Measurements from ENCODE around the gene NPTN.

The NPTN gene

DNA sequence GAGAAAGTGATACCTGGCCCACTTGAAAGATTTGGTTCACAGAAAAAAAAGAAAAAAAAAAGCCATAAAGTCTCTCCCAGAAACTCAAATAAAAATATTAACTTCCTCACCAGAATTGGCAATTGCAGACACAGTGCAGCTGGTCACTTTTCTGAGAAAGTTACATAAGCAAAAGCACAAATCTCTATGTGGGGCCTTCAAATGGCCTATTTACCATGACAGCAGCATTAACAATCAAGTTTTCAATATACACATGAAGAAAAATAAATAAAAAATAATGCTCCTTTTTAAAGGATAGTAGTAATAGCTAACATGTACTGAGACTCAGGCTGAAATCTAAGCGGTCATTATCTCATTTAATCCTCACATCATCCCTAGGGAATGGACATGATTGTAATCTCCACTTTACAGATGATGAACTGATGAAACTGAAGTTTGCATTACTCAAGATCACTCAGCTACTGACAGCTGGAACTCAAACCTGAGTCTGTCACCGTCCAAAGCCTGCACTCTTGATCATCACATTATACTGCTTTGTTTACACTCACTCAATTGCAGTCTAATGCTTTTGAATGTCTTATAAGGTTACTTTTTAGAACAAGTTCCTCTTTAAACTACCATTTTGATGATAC lies 3.3 kb downstream of the NPTN start (continued):
- no peak for TF ChIP-seq ZNF565 (CRISPR knock-in tag; conservative IDR thresholded peaks at IDR 0.05; ENCODE audit: low read depth)

DNA sequence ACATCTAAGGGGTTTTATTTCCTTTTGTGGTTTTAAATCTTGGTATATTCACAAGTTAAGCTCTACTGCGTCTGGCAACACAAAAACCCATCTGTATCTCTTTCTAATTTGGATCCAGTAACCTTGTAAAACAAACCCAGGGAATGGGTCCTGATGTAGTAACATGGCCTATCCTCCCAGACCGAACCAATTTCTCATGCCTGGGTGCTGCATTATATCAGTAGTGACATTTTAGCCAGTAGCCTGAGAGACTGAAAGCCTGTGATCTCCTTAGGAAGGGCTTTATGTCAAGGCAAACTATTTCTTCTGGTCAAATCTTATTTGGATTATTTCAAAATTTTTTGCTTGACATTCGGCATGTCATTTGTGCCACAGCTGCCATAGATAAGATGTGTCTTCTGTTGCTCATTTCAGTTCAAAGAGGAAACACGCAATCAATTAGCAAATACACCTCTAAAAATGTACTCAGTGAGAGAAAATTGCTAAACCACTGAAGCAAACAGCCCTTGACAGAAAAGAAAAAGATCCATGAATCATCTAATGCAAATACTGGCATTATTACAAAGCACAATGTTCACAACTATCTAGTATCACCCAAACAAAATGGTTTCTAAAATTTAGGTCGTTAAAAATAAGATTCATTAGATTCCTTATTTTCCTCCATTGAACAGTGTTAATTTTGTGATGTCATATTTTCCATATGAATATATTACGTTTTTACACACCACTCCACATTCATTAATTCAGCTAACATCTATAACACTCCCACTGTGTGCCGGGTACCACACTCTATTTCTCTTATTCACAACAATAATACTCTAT lies 4.0 kb downstream of the NPTN start:
- ATAC-seq = no peak
- TF ChIP-seq ZNF565 (CRISPR knock-in tag; conservative IDR thresholded peaks at IDR 0.05; ENCODE audit: low read depth) = no peak
- TF ChIP-seq, protein P1, sequence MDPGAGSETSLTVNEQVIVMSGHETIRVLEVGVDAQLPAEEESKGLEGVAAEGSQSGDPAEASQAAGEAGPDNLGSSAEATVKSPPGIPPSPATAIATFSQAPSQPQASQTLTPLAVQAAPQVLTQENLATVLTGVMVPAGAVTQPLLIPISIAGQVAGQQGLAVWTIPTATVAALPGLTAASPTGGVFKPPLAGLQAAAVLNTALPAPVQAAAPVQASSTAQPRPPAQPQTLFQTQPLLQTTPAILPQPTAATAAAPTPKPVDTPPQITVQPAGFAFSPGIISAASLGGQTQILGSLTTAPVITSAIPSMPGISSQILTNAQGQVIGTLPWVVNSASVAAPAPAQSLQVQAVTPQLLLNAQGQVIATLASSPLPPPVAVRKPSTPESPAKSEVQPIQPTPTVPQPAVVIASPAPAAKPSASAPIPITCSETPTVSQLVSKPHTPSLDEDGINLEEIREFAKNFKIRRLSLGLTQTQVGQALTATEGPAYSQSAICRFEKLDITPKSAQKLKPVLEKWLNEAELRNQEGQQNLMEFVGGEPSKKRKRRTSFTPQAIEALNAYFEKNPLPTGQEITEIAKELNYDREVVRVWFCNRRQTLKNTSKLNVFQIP (CRISPR knock-in tag; IDR thresholded peaks at IDR 0.05; ENCODE audit: borderline replicate concordance, low read depth) = no peak
- TF ChIP-seq RARB (CRISPR knock-in tag; IDR thresholded peaks at IDR 0.05) = no peak
- TF ChIP-seq, protein P2, sequence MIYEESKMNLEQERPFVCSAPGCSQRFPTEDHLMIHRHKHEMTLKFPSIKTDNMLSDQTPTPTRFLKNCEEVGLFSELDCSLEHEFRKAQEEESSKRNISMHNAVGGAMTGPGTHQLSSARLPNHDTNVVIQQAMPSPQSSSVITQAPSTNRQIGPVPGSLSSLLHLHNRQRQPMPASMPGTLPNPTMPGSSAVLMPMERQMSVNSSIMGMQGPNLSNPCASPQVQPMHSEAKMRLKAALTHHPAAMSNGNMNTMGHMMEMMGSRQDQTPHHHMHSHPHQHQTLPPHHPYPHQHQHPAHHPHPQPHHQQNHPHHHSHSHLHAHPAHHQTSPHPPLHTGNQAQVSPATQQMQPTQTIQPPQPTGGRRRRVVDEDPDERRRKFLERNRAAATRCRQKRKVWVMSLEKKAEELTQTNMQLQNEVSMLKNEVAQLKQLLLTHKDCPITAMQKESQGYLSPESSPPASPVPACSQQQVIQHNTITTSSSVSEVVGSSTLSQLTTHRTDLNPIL (CRISPR knock-in tag; IDR thresholded peaks at IDR 0.05; ENCODE audit: low read depth) = no peak

DNA sequence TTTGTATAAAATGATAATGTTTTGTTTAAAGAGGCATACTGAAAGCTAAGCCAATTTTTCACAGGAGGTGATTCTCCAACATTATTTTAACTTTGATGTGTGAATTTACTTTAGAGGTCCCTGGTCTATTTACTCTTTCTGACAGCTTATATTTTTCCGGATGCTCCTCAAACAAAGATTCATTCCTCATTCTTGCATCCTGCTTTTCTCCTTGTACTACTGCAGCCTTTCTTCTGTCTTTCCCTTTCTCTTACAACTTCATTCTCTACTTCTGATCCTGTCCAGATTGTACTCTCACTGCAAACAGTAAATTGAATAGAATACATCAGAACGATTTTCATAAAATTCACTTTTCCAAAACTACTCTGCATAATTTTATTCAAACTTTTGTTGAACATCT lies 5.1 kb downstream of the NPTN start:
- no peak for TF ChIP-seq RARB (CRISPR knock-in tag; IDR thresholded peaks at IDR 0.05)
- TF ChIP-seq GLIS3 (CRISPR knock-in tag; IDR thresholded peaks at IDR 0.05) = no peak
- no peak for TF ChIP-seq TOX (CRISPR knock-in tag; IDR thresholded peaks at IDR 0.05; ENCODE audit: borderline replicate concordance)
- TF ChIP-seq ZFP3 (CRISPR knock-in tag; IDR thresholded peaks at IDR 0.05) = no peak
- no peak for TF ChIP-seq SNAI2 (CRISPR knock-in tag; IDR thresholded peaks at IDR 0.05)
- no peak for TF ChIP-seq ZC3H10 (CRISPR knock-in tag; IDR thresholded peaks at IDR 0.05)
- TF ChIP-seq, protein P1 (CRISPR knock-in tag; IDR thresholded peaks at IDR 0.05; ENCODE audit: borderline replicate concordance, low read depth) = no peak
- no peak for TF ChIP-seq CSDC2 (CRISPR knock-in tag; IDR thresholded peaks at IDR 0.05)
- no peak for TF ChIP-seq BACH2 (CRISPR knock-in tag; IDR thresholded peaks at IDR 0.05; ENCODE audit: borderline replicate concordance)
- TF ChIP-seq, protein P2 (CRISPR knock-in tag; IDR thresholded peaks at IDR 0.05; ENCODE audit: low read depth) = no peak
- no peak for TF ChIP-seq ZNF70 (CRISPR knock-in tag; IDR thresholded peaks at IDR 0.05)
- no peak for TF ChIP-seq TSHZ2 (CRISPR knock-in tag; IDR thresholded peaks at IDR 0.05)
- no peak for TF ChIP-seq ISL1 (CRISPR knock-in tag; IDR thresholded peaks at IDR 0.05)
- TF ChIP-seq ZNF565 (CRISPR knock-in tag; conservative IDR thresholded peaks at IDR 0.05; ENCODE audit: low read depth) = no peak
- no peak for TF ChIP-seq PPARA (CRISPR knock-in tag; IDR thresholded peaks at IDR 0.05; ENCODE audit: borderline replicate concordance)
- ATAC-seq = no peak

GRCh38 chr15:73626072-73626471 lies 7.1 kb downstream of the NPTN start:
- TF ChIP-seq ARNTL (CRISPR knock-in tag; IDR thresholded peaks at IDR 0.05; ENCODE audit: borderline replicate concordance, low read depth) = no peak
- TF ChIP-seq, protein P2 (CRISPR knock-in tag; IDR thresholded peaks at IDR 0.05; ENCODE audit: low read depth) = no peak
- no peak for TF ChIP-seq GLIS3 (CRISPR knock-in tag; IDR thresholded peaks at IDR 0.05)
- TF ChIP-seq ZFP3 (CRISPR knock-in tag; IDR thresholded peaks at IDR 0.05) = no peak
- TF ChIP-seq, protein P1 (CRISPR knock-in tag; IDR thresholded peaks at IDR 0.05; ENCODE audit: borderline replicate concordance, low read depth) = no peak
- no peak for TF ChIP-seq TOX (CRISPR knock-in tag; IDR thresholded peaks at IDR 0.05; ENCODE audit: borderline replicate concordance)
- TF ChIP-seq ZNF70 (CRISPR knock-in tag; IDR thresholded peaks at IDR 0.05) = no peak
- TF ChIP-seq ESRRG (CRISPR knock-in tag; IDR thresholded peaks at IDR 0.05) = no peak
- TF ChIP-seq ZNF8 (CRISPR knock-in tag; IDR thresholded peaks at IDR 0.05) = no peak
- TF ChIP-seq ZC3H10 (CRISPR knock-in tag; IDR thresholded peaks at IDR 0.05) = no peak
- TF ChIP-seq OSR1 (CRISPR knock-in tag; IDR thresholded peaks at IDR 0.05) = no peak
- no peak for TF ChIP-seq BACH2 (CRISPR knock-in tag; IDR thresholded peaks at IDR 0.05; ENCODE audit: borderline replicate concordance)
- no peak for TF ChIP-seq SNAI2 (CRISPR knock-in tag; IDR thresholded peaks at IDR 0.05)
- TF ChIP-seq ISL1 (CRISPR knock-in tag; IDR thresholded peaks at IDR 0.05) = no peak
- TF ChIP-seq PPARA (CRISPR knock-in tag; IDR thresholded peaks at IDR 0.05; ENCODE audit: borderline replicate concordance) = no peak
- TF ChIP-seq RARB (CRISPR knock-in tag; IDR thresholded peaks at IDR 0.05) = no peak

More at GRCh38 chr15:73626072-73626471, 7.1 kb downstream of the NPTN start:
- ATAC-seq = no peak
